GM12864 (cell line): ENCODE data around the gene BHLHA15.
"Not testable (repeated sequence)": the region's sequence is repeated elsewhere in the genome, so short reads cannot be mapped to it uniquely, and the experiment has no call there.

Experiments used
- DNase-seq: peaks from one replicate; pipeline ENCODE4 v3.0.0-alpha.2; 2011; ENCODE audit warnings: low read depth
- H3K4me3 ChIP-seq: 2 replicates; pipeline ENCODE4 v1.5.1; 2011; ENCODE audit warnings: mild to moderate bottlenecking, low read depth, low read length, control low read depth
- CTCF ChIP-seq: IDR thresholded peaks from 2 replicates; pipeline ENCODE4 v1.5.1; 2011; ENCODE audit warnings: low read depth, mild to moderate bottlenecking, moderate library complexity, low read length, control low read depth, inconsistent platforms; ENCODE audit errors: missing control alignments

Gene BHLHA15

DNA sequence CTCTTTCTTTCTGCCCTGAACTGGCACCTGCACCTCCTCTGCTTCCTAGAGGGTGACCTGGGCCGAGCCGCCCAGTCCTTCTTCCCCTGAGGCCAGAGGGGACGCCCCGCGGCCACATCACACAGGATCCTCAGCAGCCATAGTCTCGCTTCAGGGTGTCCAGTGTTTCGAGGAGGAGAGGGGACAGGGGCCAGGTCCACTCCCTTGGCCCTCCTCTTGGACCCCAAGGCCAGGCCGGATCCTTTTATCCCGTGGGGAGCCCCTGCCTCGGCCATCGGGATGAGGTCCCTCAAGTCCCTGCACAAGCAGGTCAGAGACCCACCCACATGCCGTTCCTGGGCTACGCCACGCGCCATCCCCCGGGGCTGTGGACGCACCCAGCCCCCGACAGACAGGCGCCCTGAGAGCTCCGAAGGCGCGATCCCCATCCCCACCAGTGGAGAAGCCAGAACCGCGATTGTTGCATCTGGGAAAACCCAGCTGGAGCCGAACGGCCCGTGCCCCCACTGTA, 3.6 kb downstream of the BHLHA15 start:
- H3K4me3 ChIP-seq: no peak overlapping the region
- no peak for DNase-seq
- TF ChIP-seq CTCF: no peak

DNA sequence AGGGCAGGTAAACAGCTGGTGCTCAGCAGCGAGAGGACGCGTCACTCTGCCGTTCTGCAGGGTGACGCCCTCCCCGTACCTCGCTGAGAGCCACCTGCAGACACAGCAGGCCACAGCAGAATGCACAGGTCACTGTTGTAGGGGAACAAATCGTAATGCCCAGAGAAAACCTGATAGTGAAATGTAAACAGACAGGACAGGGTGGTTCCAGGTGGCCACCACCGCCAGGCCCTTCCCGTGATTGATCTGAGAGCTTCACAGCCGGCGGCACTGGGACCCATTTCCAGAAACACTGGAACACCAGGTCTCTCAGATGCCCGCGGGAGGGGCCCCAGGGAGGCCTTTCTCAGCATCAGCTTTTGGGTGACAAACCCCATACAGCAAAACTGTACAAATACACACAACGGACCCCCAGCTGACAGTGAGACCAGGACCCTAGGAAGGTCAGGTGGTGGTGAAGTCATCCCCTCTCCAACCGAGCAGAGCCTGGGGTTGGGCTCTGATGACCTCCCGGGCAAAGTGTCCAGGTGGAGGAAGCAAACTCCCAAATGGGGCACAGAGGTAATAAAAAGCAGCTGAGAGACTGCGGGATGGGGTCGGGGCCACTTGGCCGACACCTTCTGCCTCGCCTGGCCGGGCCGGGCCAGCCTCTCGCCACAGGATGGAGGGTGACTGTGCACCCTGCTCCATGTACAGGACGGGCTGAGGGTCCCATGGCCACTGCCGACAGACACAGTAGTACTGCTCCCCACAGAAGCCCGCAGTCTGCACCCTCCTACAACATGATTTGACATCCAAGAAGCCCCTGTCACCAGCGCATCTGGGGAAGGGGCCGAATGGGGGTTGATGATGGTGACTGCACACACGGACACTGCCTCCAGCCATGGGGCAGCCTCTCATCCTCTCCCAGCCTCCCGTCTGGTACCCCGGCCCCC, 4.6 kb downstream of the BHLHA15 start:
- no peak for DNase-seq
- TF ChIP-seq CTCF: no peak
- no peak overlapping the region for H3K4me3 ChIP-seq

DNA sequence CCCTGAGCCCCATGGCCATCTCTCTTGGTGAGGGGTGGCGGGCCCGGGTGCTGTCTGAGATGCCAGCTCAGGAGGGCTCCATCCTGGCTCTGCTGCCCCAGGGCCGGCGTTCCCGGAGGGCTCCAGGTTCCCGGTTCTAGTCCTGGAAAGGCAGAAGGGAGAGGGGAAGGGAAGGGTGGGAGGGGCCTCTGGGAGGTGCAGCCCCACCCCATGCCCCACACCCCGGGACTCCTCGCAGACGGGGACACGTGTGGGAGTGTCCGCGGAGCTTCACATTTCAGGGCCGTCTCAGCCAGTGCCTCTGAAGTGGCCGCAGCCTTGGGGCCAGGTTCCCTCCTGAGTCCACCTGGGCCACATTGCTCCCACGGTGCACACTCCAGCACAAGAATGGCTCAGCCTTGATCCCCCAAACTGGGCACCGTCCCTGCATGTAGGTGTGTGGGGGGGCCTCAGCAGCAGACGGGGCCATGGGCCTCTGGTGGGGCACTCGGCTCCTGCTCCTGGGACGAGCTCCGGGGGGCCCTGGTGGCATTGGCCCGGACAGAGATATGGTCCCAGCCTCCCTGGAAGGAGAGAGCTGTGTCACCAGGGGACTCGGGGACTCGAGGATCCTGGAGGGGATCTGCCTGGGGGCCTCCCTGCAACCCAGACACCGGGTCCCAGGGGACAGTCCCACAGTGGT, 5.8 kb downstream of the BHLHA15 start:
- no peak for DNase-seq
- TF ChIP-seq CTCF: no peak
- no peak overlapping the region for H3K4me3 ChIP-seq

GRCh38 chr7:98217623-98218582, 6.7 kb downstream of the BHLHA15 start:
- H3K4me3 ChIP-seq: no peak overlapping the region
- DNase-seq: no peak
- no peak for TF ChIP-seq CTCF

- not testable (repeated sequence) for H3K4me3 ChIP-seq, DNase-seq
Measured at GRCh38 chr7:98219382-98219781, 8.1 kb downstream of the BHLHA15 start.

DNA sequence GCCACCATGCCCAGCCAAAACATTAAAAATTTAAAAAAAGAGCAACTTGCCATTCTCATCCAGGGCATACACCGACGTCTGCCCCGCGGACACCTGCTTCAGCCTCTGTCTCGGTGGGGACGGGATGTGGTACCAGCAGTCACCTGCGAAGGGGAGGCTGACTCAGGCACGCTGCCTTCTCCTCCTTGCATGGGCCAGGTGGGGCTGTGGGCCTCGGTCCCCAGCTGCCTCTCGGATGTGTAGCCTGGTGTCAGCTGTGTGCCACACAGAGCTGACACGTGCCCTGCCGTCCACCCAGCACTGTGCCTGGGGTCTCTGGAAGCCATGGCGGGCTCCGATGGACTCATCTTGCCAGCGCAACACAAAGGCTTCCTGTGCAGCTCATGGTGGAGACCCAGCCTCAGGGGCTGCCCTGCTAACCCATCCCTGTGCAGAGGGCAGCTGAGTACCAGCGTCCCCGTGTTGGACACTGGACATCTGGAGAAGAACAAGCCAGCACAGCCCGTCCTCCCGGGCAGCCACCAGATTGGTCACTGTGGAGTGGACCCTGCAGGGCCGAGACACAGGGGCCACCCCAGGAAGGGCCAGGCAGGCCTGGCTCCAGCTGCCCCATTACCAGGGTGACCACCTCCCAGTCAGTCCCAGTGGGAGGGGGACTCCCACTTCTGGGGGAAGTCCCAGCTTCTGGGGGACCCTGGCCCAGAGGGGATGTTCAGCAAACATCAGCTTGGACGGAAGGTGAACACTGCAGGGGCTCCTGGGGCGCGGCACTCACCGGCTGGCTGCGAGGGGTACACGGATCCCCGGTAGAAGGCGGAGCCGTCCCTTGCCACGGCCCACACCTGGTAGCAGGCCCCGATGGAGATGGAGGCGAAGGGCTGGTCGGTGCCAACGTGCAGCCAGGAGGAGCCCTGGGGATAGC, 10.6 kb downstream of the BHLHA15 start:
- no peak for TF ChIP-seq CTCF
- no peak for DNase-seq
- no peak overlapping the region for H3K4me3 ChIP-seq
